Suprapubic skin (tissue), 4 donors: ENCODE data around the gene SVIL. TPM values are rescaled to one million over a fixed set of nuclear protein-coding genes. Genes with fewer than 3 reads are reported as not detected.

Source experiments
- DNase-seq, 2 donors: peaks; one replicate each; pipeline ENCODE4 v3.0.0-alpha.2; 2019; ENCODE audit warnings: low spot score in 2 of 2
- H3K27ac ChIP-seq: fragments of 200-600 bp; sonication (generic); one replicate; pipeline ENCODE4 v1.5.1; 2019
- H3K27me3 ChIP-seq: fragments of 200-600 bp; sonication (generic); one replicate; pipeline ENCODE4 v1.5.1; 2019
- H3K36me3 ChIP-seq: fragments of 200-600 bp; sonication (generic); one replicate; pipeline ENCODE4 v1.5.1; 2019
- H3K4me1 ChIP-seq: fragments of 200-600 bp; sonication (generic); one replicate; pipeline ENCODE4 v1.5.1; 2019
- H3K4me3 ChIP-seq: fragments of 200-600 bp; sonication (generic); one replicate; pipeline ENCODE4 v1.5.1; 2019; ENCODE audit warnings: mild to moderate bottlenecking
- H3K9me3 ChIP-seq: fragments of 200-600 bp; sonication (generic); one replicate; pipeline ENCODE4 v1.5.1; 2019
- EP300 ChIP-seq: sonication (generic); formaldehyde crosslinking; IDR thresholded peaks from one replicate; pipeline ENCODE4 v1.6.1; 2017; ENCODE audit warnings: antibody characterized with exemption
- POLR2A ChIP-seq, 2 donors: fragments of 450-650 bp; IDR thresholded peaks; one replicate each; pipeline ENCODE4 v1.6.1; 2017; ENCODE audit warnings: antibody characterized with exemption in 2 of 2, mild to moderate bottlenecking in 2 of 2, moderate library complexity in 2 of 2
- POLR2AphosphoS5 ChIP-seq, 3 donors: sonication (generic); formaldehyde crosslinking; IDR thresholded peaks; one replicate each; pipeline ENCODE4 v1.6.1; 2017; ENCODE audit warnings: antibody characterized with exemption in 3 of 3
- WGBS: methylation state at CpG from one replicate; pipeline ENCODE4 v1.1.5; 2018; 5-methylcytosine and 5-hydroxymethylcytosine counted together
- total RNA-seq, 4 donors: library from RNA; depleted of rRNA; stranded (reverse); fragments of >200 nt; gene quantifications; one replicate each; pipeline ENCODE4 v1.1.0, GENCODE V29; 2016
- TF ChIP-seq, protein P1 (sequence below), 2 donors: fragments of 200-600 bp in 1 of 2; fragments of 450-650 bp in 1 of 2; sonication (generic) in 1 of 2; IDR thresholded peaks; one replicate each; pipeline ENCODE4 v1.5.1; 2016 to 2019; ENCODE audit warnings: antibody characterized with exemption in 2 of 2, mild to moderate bottlenecking in 1 of 2, moderate library complexity in 1 of 2

The SVIL gene
- total RNA-seq, 4 donors from 2014 or later = 52.9 to 129 (median 72.1) TPM

- H3K36me3 ChIP-seq = peaks cover 12% of the 10 kb centered on the region
- H3K4me1 ChIP-seq = no peaks in the 10 kb centered on the region
- no peak overlapping the region for H3K27ac ChIP-seq
- 46% methylated on average over 4 of the region's 4 CpGs for whole genome bisulfite sequencing
- H3K27me3 ChIP-seq = no peaks in the 10 kb centered on the region
- H3K4me3 ChIP-seq = no peak overlapping the region
- no peak for DNase-seq
- H3K9me3 ChIP-seq = no peaks in the 10 kb centered on the region
- TF ChIP-seq POLR2AphosphoS5 (IDR thresholded peaks at IDR 0.05) (no peak), POLR2A (IDR thresholded peaks at IDR 0.05) (no peak), EP300 (no peak)
- TF ChIP-seq, protein P1, sequence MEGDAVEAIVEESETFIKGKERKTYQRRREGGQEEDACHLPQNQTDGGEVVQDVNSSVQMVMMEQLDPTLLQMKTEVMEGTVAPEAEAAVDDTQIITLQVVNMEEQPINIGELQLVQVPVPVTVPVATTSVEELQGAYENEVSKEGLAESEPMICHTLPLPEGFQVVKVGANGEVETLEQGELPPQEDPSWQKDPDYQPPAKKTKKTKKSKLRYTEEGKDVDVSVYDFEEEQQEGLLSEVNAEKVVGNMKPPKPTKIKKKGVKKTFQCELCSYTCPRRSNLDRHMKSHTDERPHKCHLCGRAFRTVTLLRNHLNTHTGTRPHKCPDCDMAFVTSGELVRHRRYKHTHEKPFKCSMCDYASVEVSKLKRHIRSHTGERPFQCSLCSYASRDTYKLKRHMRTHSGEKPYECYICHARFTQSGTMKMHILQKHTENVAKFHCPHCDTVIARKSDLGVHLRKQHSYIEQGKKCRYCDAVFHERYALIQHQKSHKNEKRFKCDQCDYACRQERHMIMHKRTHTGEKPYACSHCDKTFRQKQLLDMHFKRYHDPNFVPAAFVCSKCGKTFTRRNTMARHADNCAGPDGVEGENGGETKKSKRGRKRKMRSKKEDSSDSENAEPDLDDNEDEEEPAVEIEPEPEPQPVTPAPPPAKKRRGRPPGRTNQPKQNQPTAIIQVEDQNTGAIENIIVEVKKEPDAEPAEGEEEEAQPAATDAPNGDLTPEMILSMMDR (IDR thresholded peaks at IDR 0.05) = no peak
Observed at GRCh38 chr10:29559996-29560395, 74.8 kb downstream of the SVIL start.

- no peak for DNase-seq
- Histone ChIP-seq H3K9me3 (no peaks in the 10 kb centered on the region), H3K4me3 (no peak overlapping the region), H3K4me1 (no peaks in the 10 kb centered on the region), H3K36me3 (peaks cover 32% of the 10 kb centered on the region), H3K27me3 (no peaks in the 10 kb centered on the region), H3K27ac (no peak overlapping the region)
- TF ChIP-seq POLR2A (IDR thresholded peaks at IDR 0.05) (no peak), EP300 (no peak), POLR2AphosphoS5 (IDR thresholded peaks at IDR 0.05) (no peak)
- TF ChIP-seq, protein P1 (IDR thresholded peaks at IDR 0.05) = no peak
- WGBS = 88% methylated on average over 3 of the region's 3 CpGs
Observed at GRCh38 chr10:29557665-29558064, 77.1 kb downstream of the SVIL start.

DNA sequence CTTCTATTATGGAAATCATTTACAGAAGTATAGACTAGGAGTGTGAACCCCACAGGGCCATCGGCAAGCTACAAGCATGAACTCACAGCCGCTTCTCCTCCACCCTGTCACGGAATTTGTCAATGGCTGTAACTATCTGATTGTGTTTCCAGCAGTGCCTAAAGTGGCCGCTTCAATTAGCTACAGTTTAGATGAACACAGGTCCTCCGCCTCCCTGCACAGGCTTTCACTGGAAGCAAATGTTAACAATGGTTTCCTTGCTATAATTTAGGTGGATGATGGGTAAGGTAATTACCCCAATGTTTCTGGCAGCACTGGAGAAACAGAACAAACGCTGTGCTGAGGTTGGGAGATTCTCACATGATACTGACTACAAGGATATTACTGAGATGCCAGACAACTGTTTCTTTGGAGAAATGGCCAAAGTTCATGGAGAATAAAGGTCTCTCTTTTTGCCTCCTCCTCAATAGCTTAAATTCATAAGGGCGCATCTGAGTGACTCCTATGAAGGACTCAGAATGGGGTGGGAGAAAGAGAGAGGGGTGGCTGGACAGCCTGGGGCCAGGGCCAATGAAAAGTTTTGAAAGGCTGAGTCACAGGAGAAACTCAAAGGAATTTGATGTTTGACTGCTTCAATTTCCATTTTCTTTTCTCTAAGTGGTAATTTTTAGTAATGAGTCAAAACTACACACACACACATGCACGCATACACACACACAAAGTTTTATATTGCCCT is 78.9 kb downstream of the SVIL start:
- WGBS = 72% methylated on average over 8 of the region's 8 CpGs
- H3K27me3 ChIP-seq = no peaks in the 10 kb centered on the region
- no peak overlapping the region for H3K4me3 ChIP-seq
- no peaks in the 10 kb centered on the region for H3K9me3 ChIP-seq
- H3K36me3 ChIP-seq = peaks cover 35% of the 10 kb centered on the region
- no peak for DNase-seq
- peak overlapping the region; percentile 52 for H3K27ac ChIP-seq
- no peaks in the 10 kb centered on the region for H3K4me1 ChIP-seq
- TF ChIP-seq POLR2AphosphoS5 (IDR thresholded peaks at IDR 0.05) = no peak
- TF ChIP-seq, protein P1 (IDR thresholded peaks at IDR 0.05) = no peak
- TF ChIP-seq POLR2A (IDR thresholded peaks at IDR 0.05) = no peak

DNA sequence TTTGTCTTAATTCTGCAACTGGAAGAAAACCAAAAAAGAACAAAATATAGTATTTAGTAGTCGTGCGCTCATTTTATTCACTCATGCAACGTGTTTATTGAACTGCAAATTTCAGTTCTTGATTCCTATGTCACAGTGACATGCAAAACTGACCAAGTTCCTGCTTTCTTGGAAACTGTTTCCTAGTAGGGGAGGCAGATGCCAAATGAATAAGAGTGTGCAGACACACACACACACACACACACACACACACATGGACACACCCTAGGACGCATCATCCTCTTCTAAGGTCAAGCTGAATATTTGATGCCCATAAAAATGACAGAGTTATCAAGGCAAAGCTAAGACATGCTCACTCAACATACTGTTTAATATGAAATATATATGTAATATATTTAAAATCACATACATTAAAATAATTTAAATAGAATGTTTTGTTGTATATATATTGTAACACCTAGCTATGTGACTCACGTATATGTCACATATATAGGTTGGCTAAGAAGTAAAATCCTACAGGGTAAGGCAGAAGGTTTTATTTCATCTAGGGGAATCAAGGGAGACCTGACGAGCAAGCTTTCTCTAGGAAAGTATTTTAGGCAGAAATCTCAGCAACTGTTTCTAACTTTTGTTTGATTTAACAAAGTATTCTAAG is 79.6 kb downstream of the SVIL start:
- Histone ChIP-seq H3K27ac (peak overlapping the region; percentile 52), H3K9me3 (no peaks in the 10 kb centered on the region), H3K36me3 (peaks cover 42% of the 10 kb centered on the region)

GRCh38 chr10:29554660-29555059 is 80.1 kb downstream of the SVIL start:
- H3K27ac ChIP-seq = peak overlapping the region; percentile 38
- no peaks in the 10 kb centered on the region for H3K4me1 ChIP-seq
- H3K9me3 ChIP-seq = no peaks in the 10 kb centered on the region
- 59% methylated on average over 9 of the region's 9 CpGs for WGBS
- no peak overlapping the region for H3K4me3 ChIP-seq
- peaks cover 46% of the 10 kb centered on the region for H3K36me3 ChIP-seq
- no peak for DNase-seq
- no peaks in the 10 kb centered on the region for H3K27me3 ChIP-seq
- TF ChIP-seq POLR2AphosphoS5 (IDR thresholded peaks at IDR 0.05) = no peak
- no peak for TF ChIP-seq EP300
- no peak for TF ChIP-seq POLR2A (IDR thresholded peaks at IDR 0.05)
- TF ChIP-seq, protein P1 (IDR thresholded peaks at IDR 0.05) = no peak

More for the DNA sequence above, 79.6 kb downstream of the SVIL start:
- DNase-seq = no peak
- Histone ChIP-seq H3K27me3 (no peaks in the 10 kb centered on the region), H3K4me3 (no peak overlapping the region), H3K4me1 (no peaks in the 10 kb centered on the region)
- 82% methylated on average over 6 of the region's 6 CpGs for WGBS
- TF ChIP-seq POLR2A (IDR thresholded peaks at IDR 0.05) = no peak
- TF ChIP-seq, protein P1 (IDR thresholded peaks at IDR 0.05) = no peak
- no peak for TF ChIP-seq EP300
- no peak for TF ChIP-seq POLR2AphosphoS5 (IDR thresholded peaks at IDR 0.05)
